ENCODE data around the gene CUTA. TPM values are rescaled to one million over a fixed set of nuclear protein-coding genes. Genes with fewer than 3 reads are reported as not detected.

Gene CUTA
- polyA plus RNA-seq, 1 of the 3 experiments (the other 2 are of a cell fraction): 444 TPM

- no peak for TF ChIP-seq GATA2 (CRISPR knock-in tag; IDR thresholded peaks at IDR 0.05)
- TF ChIP-seq, protein P1, sequence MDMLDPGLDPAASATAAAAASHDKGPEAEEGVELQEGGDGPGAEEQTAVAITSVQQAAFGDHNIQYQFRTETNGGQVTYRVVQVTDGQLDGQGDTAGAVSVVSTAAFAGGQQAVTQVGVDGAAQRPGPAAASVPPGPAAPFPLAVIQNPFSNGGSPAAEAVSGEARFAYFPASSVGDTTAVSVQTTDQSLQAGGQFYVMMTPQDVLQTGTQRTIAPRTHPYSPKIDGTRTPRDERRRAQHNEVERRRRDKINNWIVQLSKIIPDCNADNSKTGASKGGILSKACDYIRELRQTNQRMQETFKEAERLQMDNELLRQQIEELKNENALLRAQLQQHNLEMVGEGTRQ (IDR thresholded peaks at IDR 0.05; ENCODE audit: borderline replicate concordance, low read depth, low read length): no peak
- TF ChIP-seq FOXM1 (IDR thresholded peaks at IDR 0.05; ENCODE audit: low read depth): no peak
- no peak for TF ChIP-seq FOSL2 (IDR thresholded peaks at IDR 0.05; ENCODE audit: borderline replicate concordance, low read depth)
- peak; percentile 66; the same call in 1 of the 2 replicates for TF ChIP-seq POLR2AphosphoS5 (IDR thresholded peaks at IDR 0.05; ENCODE audit: low read depth, low read length)
- no peak for TF ChIP-seq RFX5 (IDR thresholded peaks at IDR 0.05; ENCODE audit: low read length)
- TF ChIP-seq NRF1 (IDR thresholded peaks at IDR 0.05; ENCODE audit: low read depth, low read length): no peak
- peak; percentile 17; the same call in 1 of the 2 replicates for TF ChIP-seq TAF1 (IDR thresholded peaks at IDR 0.05; ENCODE audit: borderline replicate concordance, low read depth, low read length)
- TF ChIP-seq, protein P2, sequence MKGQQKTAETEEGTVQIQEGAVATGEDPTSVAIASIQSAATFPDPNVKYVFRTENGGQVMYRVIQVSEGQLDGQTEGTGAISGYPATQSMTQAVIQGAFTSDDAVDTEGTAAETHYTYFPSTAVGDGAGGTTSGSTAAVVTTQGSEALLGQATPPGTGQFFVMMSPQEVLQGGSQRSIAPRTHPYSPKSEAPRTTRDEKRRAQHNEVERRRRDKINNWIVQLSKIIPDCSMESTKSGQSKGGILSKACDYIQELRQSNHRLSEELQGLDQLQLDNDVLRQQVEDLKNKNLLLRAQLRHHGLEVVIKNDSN (IDR thresholded peaks at IDR 0.05; ENCODE audit: borderline replicate concordance, low read depth): no peak
- no peak for TF ChIP-seq NFIC (IDR thresholded peaks at IDR 0.05; ENCODE audit: borderline replicate concordance)
- peak; percentile 40 for TF ChIP-seq SMC3 (IDR thresholded peaks at IDR 0.05; ENCODE audit: low read depth, low read length)
- peak; percentile 65 for TF ChIP-seq RAD21 (IDR thresholded peaks at IDR 0.05; ENCODE audit: low read length)
- TF ChIP-seq TCF12 (IDR thresholded peaks at IDR 0.05): no peak
- TF ChIP-seq PBX3 (IDR thresholded peaks at IDR 0.05): 0 out of 2 replicates have a peak, but pooled peaks have one; percentile 18
- peak; percentile 17 for TF ChIP-seq CHD2 (IDR thresholded peaks at IDR 0.05; ENCODE audit: low read length, partially characterized antibody)
- peak; percentile 5; the same call in 1 of the 2 replicates for TF ChIP-seq GABPA (IDR thresholded peaks at IDR 0.05; ENCODE audit: low read depth)
- peak; percentile 71 for TF ChIP-seq CTCF (IDR thresholded peaks at IDR 0.05)
- peak; percentile 93 for TF ChIP-seq MAX (IDR thresholded peaks at IDR 0.05; ENCODE audit: low read depth)
- no peak for TF ChIP-seq EZH2phosphoT487 (IDR thresholded peaks at IDR 0.05; ENCODE audit: borderline replicate concordance, low read depth)
- TF ChIP-seq REST (IDR thresholded peaks at IDR 0.05; ENCODE audit: low read depth, low read length): no peak; the same call in 1 of the 2 replicates
- no peak for TF ChIP-seq RCOR1 (IDR thresholded peaks at IDR 0.05; ENCODE audit: low read length)
- TF ChIP-seq TEAD4 (IDR thresholded peaks at IDR 0.05; ENCODE audit: borderline replicate concordance, insufficient read depth): no peak
- Histone ChIP-seq H3K79me2 (ENCODE audit: insufficient read depth) (peaks cover 33% of the 10 kb centered on the region), H3K4me3 (ENCODE audit: low read depth in 2 of 2, low read length in 1 of 2) (peak overlapping the region; percentile 54 to 72), H3K9ac (peak overlapping the region; percentile 89), H3K27ac (ENCODE audit: low read depth in 2 of 2, low read length in 1 of 2) (peak overlapping the region; percentile 89 to 90), H3K9me3 (no peaks in the 10 kb centered on the region), H3F3A (replicated peaks; ENCODE audit: insufficient read depth) (peaks cover 23% of the 10 kb centered on the region), H3K9me2 (no peaks in the 10 kb centered on the region), H4K20me1 (ENCODE audit: insufficient read depth) (no peaks in the 10 kb centered on the region; the same call in 1 of the 2 replicates), H2AFZ (ENCODE audit: low read depth) (peak overlapping the region; percentile 75; the same call in 1 of the 2 replicates), H3K4me1 (ENCODE audit: control insufficient read depth in 1 of 2, insufficient read depth in 2 of 2, low read depth in 1 of 2, low read length in 1 of 2) (peaks cover 25 to 48% of the 10 kb centered on the region in 2 experiments), H3K36me3 (replicated peaks in 1 of 2; ENCODE audit: control insufficient read depth in 1 of 2, insufficient read depth in 2 of 2, low read length in 1 of 2) (no peaks in the 10 kb centered on the region), H3K27me3 (ENCODE audit: insufficient read depth) (no peaks in the 10 kb centered on the region), H3K4me2 (peak overlapping the region; percentile 93)
- 2% methylated on average over 28 of the region's 43 CpGs for WGBS (ENCODE audit: low lambda C conversion rate)
- peak; percentile 94 for DNase-seq
- ChIA-PET CTCF (interaction anchor here (0.5 to 2.7 kb wide), 27 partner anchors 8 to 164 kb away, joined by 3 to 22 read pairs (median 4); partner anchors contain the start of genes B3GALT4, CUTA, PFDN6 and WDR46), POLR2A (interaction anchor here (0.6 to 1.3 kb wide), 3 partner anchors 28 to 185 kb away, joined by 3 read pairs; partner anchors contain the start of genes B3GALT4 and ZBTB9)
Measured at GRCh38 chr6:33425668-33426577, 8.0 kb upstream of the CUTA start.

Measured in SK-N-SH (cell line).